ENCODE measurements around the gene RABL3. TPM values are rescaled to one million over a fixed set of nuclear protein-coding genes. Genes with fewer than 3 reads are reported as not detected.
"Not testable (repeated sequence)": the region's sequence is repeated elsewhere in the genome, so short reads cannot be mapped to it uniquely, and the experiment has no call there.

Gene RABL3
- total RNA-seq, 2 donors from 2014 or later, result 15.2 to 19.4 TPM

- DNase-seq (no peak), ATAC-seq (no peak)
- intact Hi-C loops (cut with DNase I), result no loop called here
These were observed 81.0 kb downstream of the RABL3 start for GRCh38 chr3:120661106-120661905.

GRCh38 chr3:120659834-120660233 lies 82.5 kb downstream of the RABL3 start:
- intact Hi-C loops (cut with DNase I), result no loop called here
- DNase-seq, result no peak
- no peak for ATAC-seq

DNA sequence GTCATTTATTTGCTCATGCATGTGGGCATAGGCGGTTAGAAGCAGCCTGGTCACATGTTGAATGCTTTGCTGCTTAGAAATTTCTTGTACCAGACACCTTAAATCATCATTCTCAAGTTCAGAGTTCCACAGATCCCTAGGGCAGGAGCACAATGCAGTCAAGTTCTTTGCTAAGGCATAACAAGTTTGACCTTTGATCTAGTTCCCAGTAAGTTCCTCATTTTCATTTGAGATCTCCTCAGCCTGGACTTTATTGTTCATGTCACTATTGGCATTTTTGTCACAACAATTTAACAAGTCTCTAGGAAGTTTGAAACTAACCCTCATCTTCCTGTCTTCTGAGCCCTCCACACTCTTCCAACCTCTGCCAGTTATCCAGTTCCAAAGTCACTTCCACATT lies 83.0 kb downstream of the RABL3 start:
- ATAC-seq (no peak), DNase-seq (no peak)
- intact Hi-C loops (cut with DNase I), result no loop called here

- intact Hi-C loops (cut with DNase I), result no loop called here
- DNase-seq, result no peak
- no peak for ATAC-seq
These were observed 89.3 kb downstream of the RABL3 start for GRCh38 chr3:120652896-120653545.

DNA sequence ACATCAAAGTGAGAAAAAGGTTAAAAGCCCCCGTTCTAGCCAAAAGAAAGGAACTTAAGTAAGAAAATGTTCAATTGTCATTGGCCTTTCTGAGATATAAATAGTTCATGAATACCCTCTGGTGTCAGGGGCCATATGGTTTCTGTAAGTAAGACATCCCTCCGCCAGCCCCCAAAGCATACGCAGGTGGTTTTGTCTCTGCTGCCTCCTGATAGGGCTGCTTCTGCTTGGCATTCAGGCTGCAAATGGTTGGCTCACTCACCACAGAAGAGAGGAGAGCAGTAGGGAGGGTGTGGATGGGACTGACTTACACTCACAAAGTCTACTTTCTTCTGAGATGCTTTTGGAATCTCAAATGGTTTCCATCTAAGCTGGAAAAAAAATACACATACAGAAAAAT lies 90.0 kb downstream of the RABL3 start:
- no peak for DNase-seq
- intact Hi-C loops (cut with DNase I), result no loop called here
- ATAC-seq, result no peak

- no peak for ATAC-seq
- no peak for DNase-seq
- intact Hi-C loops (cut with DNase I), result no loop called here
These were observed 92.0 kb downstream of the RABL3 start for GRCh38 chr3:120650311-120650710.

- intact Hi-C loops (cut with DNase I), result no loop called here
- DNase-seq (no peak), ATAC-seq (no peak)
These were observed 92.5 kb downstream of the RABL3 start for GRCh38 chr3:120649830-120650233.

GRCh38 chr3:120648290-120648689 lies 94.0 kb downstream of the RABL3 start:
- intact Hi-C loops (cut with DNase I), result no loop called here
- no peak for ATAC-seq
- no peak for DNase-seq

- DNase-seq, result no peak
- ATAC-seq, result no peak
- intact Hi-C loops (cut with DNase I), result no loop called here
These were observed 95.4 kb downstream of the RABL3 start for GRCh38 chr3:120646771-120647432.

DNA sequence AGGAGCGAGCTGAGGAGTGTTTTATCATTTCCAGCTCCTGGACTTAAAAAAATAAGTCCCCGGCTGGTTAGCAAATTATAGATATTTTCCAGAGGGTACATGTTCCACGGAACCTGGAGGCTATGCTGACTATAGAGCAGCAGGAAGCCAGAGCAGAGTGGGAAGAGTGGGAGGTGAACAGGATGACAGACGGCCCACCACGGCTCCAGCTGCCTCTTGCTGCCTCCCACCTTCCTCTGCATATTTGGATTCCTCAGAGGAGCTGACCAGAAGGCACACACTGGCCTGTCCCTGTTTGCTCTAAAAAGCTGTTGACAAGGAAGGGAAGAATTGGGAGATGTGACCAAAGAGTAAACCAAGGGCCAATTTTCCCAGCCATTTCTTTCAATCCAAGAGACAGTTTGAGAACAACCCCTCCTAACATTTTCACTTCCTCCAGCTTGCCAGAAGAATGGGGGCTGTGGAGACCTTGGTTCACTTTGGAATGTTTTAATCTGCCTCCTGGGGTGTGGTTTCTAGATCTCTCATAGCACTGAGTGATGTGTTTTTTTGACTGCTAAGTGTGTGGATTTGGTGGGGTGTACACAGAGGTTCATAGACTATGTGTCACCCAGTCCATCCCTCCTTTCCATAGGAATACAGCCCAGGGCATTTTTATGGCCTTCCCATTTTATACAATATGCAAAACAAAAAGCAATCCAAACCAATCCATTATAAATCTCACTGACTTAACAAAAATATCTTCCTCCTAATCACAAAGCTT lies 97.1 kb downstream of the RABL3 start:
- DNase-seq, result no peak
- peak in 1 of 2 donors; percentile 43 for ATAC-seq
- intact Hi-C loops (cut with DNase I), result no loop called here

DNA sequence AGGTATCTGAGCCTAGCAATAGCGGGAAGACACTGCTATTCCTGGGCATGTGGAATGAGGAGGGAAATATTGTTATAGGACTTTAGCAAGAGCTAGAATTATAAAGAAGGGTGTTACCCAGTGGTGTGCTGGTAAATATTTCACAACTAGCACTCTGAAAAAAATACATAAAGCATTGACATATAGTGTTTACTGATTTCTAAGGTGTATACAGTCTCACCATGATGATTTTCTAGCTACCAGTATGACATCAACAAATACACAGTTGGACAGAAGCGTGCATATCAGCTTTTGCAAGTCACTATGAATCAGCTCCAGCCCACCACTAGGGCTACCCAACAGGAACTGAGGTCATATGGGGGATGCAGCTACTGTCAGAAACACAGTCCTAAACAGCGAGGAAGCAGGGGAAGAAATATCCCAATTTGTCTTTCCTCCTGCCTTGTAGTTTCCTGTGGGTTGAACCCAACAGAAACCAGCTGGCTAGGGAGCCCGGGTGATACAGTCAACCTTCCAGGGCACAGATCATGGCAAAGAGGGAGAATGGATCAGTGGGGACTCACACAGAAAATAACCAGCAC lies 99.9 kb downstream of the RABL3 start:
- DNase-seq, result no peak
- intact Hi-C loops (cut with DNase I), result no loop called here
- no peak for ATAC-seq

DNA sequence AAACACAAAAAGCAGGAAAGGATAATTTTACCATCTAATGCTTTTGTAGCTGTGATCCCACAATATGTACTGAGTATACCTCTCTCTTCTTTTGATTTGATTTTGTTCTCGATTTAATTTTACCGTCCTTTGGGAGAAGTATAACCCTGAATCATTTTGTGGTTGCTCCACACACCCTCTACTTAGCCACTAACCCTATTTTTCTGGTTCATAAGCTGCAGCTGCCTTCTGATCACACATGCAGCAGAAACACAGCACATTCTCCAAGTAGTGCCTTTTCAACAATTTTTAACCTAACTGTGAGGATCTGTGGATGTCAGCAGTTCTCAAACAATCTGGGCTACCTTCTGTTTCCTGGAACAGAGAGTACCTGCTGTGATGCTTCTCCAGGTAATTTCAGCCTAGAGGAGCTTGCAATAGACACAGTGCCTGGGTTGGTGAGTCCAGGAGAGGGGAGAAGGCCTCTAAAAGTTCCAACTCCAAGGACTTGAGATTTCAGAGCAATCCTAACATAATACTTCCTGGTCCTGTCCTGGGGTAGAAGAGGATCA lies 100.5 kb downstream of the RABL3 start:
- DNase-seq, result no peak
- no peak for ATAC-seq
- intact Hi-C loops (cut with DNase I), result no loop called here

DNA sequence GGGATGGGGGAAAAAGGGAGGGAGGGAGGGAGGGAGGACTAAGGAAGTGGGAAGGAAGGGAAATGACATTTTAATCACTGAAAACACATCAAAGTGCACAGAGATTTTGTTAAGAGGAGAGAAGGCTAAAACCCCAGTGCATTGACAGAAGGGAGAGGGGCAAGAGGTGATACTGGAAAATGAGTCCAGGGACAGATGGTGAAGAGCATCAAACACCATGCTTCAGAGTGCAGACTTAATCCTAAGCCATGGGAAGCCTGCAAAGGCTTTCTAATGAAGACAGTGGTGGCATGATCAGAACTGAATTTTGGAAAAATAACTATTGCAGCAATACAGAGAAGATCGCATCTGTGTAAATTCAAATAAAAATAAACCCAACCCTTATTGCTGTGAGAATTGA lies 102.1 kb downstream of the RABL3 start:
- intact Hi-C loops (cut with DNase I), result no loop called here
- ATAC-seq (no peak), DNase-seq (no peak)

- ATAC-seq; DNase-seq; intact Hi-C loops (cut with DNase I): not testable (repeated sequence)
These were observed 103.5 kb downstream of the RABL3 start for GRCh38 chr3:120638820-120639219.

GRCh38 chr3:120637851-120638559 lies 104.3 kb downstream of the RABL3 start:
- no peak for DNase-seq
- intact Hi-C loops (cut with DNase I), result no loop called here
- ATAC-seq, result no peak

DNA sequence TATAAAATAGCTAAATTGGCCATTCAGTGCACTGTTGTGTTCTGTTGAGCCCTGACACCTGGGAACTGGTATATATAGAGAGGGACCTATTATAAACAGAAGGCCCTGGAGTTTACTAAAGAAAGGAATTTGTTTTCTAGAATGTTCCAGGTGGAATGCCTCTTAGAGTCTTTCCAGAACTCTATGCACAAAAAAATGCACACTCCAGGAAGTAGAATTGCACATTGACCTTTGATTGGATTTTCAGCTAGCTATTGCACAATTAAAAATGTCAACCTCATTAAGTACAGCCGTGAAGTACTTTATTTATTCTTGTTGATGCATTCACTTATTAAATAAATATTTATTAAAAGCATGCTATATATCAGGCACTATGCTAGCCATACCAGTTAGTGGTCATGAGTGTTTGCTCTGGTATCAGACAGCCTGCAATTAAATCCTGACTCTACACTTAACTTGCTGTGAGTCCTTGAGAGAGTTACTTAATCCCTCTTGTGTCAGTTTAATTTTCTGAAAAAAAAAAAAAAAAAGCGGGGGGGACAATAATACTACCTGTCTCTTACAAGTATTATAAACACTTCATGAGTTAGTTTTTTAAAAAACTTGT lies 105.4 kb downstream of the RABL3 start:
- ATAC-seq (no peak), DNase-seq (no peak)
- intact Hi-C loops (cut with DNase I), result no loop called here

Data from left cardiac atrium (tissue), 4 donors.